Stimulated activated CD4-positive, alpha-beta T cell treated with anti-CD3 and anti-CD28 coated beads, Interleukin-4, amount 100 ng/mL, for 1 hour (primary cell): ENCODE results near the gene CEND1.

Source experiments
- DNase-seq: peaks from one replicate; pipeline ENCODE4 v3.0.0-alpha.2; 2020

Gene CEND1

GRCh38 chr11:777288-778255 lies 12.3 kb downstream of the CEND1 start, which contains the start of gene GATD1:
TSS of gene GATD1 (minus strand) at chr11:777487. CDS start at chr11:777462, 25 bp downstream.
- peak; percentile 97 for DNase-seq

GRCh38 chr11:776561-777287 lies 13.2 kb downstream of the CEND1 start:
- DNase-seq: no peak

GRCh38 chr11:776263-776560 lies 13.7 kb downstream of the CEND1 start:
- no peak for DNase-seq

- no peak for DNase-seq
Measured at GRCh38 chr11:774873-775592, 14.9 kb downstream of the CEND1 start.

- DNase-seq: no peak
Measured at GRCh38 chr11:773830-774229, 16.1 kb downstream of the CEND1 start.

GRCh38 chr11:773425-773824 lies 16.5 kb downstream of the CEND1 start:
- no peak for DNase-seq

- no peak for DNase-seq
Measured at GRCh38 chr11:772429-773390, 17.2 kb downstream of the CEND1 start.

GRCh38 chr11:771617-772204 lies 18.2 kb downstream of the CEND1 start:
- no peak for DNase-seq

- DNase-seq: no peak
Measured at GRCh38 chr11:770642-771616, 19.0 kb downstream of the CEND1 start.

- DNase-seq: no peak
Measured at GRCh38 chr11:769887-770641, 19.8 kb downstream of the CEND1 start.

GRCh38 chr11:767238-767637 lies 22.7 kb downstream of the CEND1 start:
- DNase-seq: no peak

GRCh38 chr11:766936-767210 lies 23.0 kb downstream of the CEND1 start:
- no peak for DNase-seq

- no peak for DNase-seq
Measured at GRCh38 chr11:766106-766935, 23.6 kb downstream of the CEND1 start.

- no peak for DNase-seq
Measured at GRCh38 chr11:765802-766091, 24.1 kb downstream of the CEND1 start.

GRCh38 chr11:765025-765801 lies 24.7 kb downstream of the CEND1 start:
- DNase-seq: peak; percentile 64

GRCh38 chr11:764322-765024 lies 25.4 kb downstream of the CEND1 start:
- DNase-seq: no peak

- no peak for DNase-seq
Measured at GRCh38 chr11:763549-764321, 26.2 kb downstream of the CEND1 start.
